ENCODE results near the gene ZNF576.
"Not testable (repeated sequence)": the region's sequence is repeated elsewhere in the genome, so short reads cannot be mapped to it uniquely, and the experiment has no call there.

Gene ZNF576

GRCh38 chr19:43582495-43582894 lies 13.9 kb upstream of the ZNF576 start:
- DNase-seq (ENCODE audit: extremely low spot score), result no peak
- CTCF ChIA-PET, result interaction anchor here (1.2 kb wide), 1 partner anchor 12 kb away, joined by 6 read pairs; no protein-coding TSS in a partner anchor
- no peak for TF ChIP-seq PKNOX1 (IDR thresholded peaks at IDR 0.05)
- TF ChIP-seq ARNT (IDR thresholded peaks at IDR 0.05), result no peak
- TF ChIP-seq HDGF (IDR thresholded peaks at IDR 0.05; ENCODE audit: borderline replicate concordance), result no peak
- no peak for TF ChIP-seq FOXA1 (IDR thresholded peaks at IDR 0.05)
- TF ChIP-seq FOXM1 (IDR thresholded peaks at IDR 0.05; ENCODE audit: borderline replicate concordance), result no peak
- no peak for TF ChIP-seq SUZ12 (IDR thresholded peaks at IDR 0.05)
- no peak for TF ChIP-seq BHLHE40 (IDR thresholded peaks at IDR 0.05; ENCODE audit: borderline replicate concordance)
- POLR2A ChIA-PET, result no interaction called here

GRCh38 chr19:43584484-43584883 lies 11.9 kb upstream of the ZNF576 start:
- ChIA-PET POLR2A (no interaction called here), CTCF (interaction anchor here (1.3 kb wide), 1 partner anchor 10 kb away, joined by 6 read pairs; no protein-coding TSS in a partner anchor)
- TF ChIP-seq FOXA1 (IDR thresholded peaks at IDR 0.05) (no peak), ZNF384 (IDR thresholded peaks at IDR 0.05) (no peak), L3MBTL2 (conservative IDR thresholded peaks at IDR 0.05) (no peak), TARDBP (IDR thresholded peaks at IDR 0.05) (no peak), SUZ12 (IDR thresholded peaks at IDR 0.05) (no peak), HDGF (IDR thresholded peaks at IDR 0.05; ENCODE audit: borderline replicate concordance) (no peak), LEF1 (IDR thresholded peaks at IDR 0.05; ENCODE audit: borderline replicate concordance) (no peak), NFRKB (IDR thresholded peaks at IDR 0.05) (no peak), ARNT (IDR thresholded peaks at IDR 0.05) (no peak), CTBP1 (IDR thresholded peaks at IDR 0.05; ENCODE audit: borderline replicate concordance) (no peak), FOXK2 (IDR thresholded peaks at IDR 0.05) (no peak), ELF4 (IDR thresholded peaks at IDR 0.05) (no peak), PKNOX1 (IDR thresholded peaks at IDR 0.05) (no peak)
- DNase-seq (ENCODE audit: extremely low spot score), result no peak

- POLR2A ChIA-PET, result no interaction called here
- CTCF ChIA-PET, result interaction anchor here (0.6 kb wide), 1 partner anchor 68 kb away, joined by 3 read pairs; no protein-coding TSS in a partner anchor
- no peak for DNase-seq (ENCODE audit: extremely low spot score)
- TF ChIP-seq PKNOX1 (IDR thresholded peaks at IDR 0.05) (no peak), ZNF384 (IDR thresholded peaks at IDR 0.05) (no peak), SP1 (IDR thresholded peaks at IDR 0.05) (no peak)
These were observed 10.0 kb upstream of the ZNF576 start for GRCh38 chr19:43586346-43586745.

GRCh38 chr19:43587029-43587428 lies 9.4 kb upstream of the ZNF576 start:
- POLR2A ChIA-PET; DNase-seq (ENCODE audit: extremely low spot score): not testable (repeated sequence)
- CTCF ChIA-PET, result interaction anchor here (0.6 kb wide), 1 partner anchor 68 kb away, joined by 3 read pairs; no protein-coding TSS in a partner anchor

GRCh38 chr19:43589277-43589676 lies 7.1 kb upstream of the ZNF576 start:
- DNase-seq (ENCODE audit: extremely low spot score), result no peak
- no peak for TF ChIP-seq FOXA1 (IDR thresholded peaks at IDR 0.05)
- no peak for TF ChIP-seq FOXK2 (IDR thresholded peaks at IDR 0.05)
- TF ChIP-seq SUZ12 (IDR thresholded peaks at IDR 0.05), result no peak
- no peak for TF ChIP-seq ARNT (IDR thresholded peaks at IDR 0.05)
- no peak for TF ChIP-seq NFRKB (IDR thresholded peaks at IDR 0.05)
- CTCF ChIA-PET, result no interaction called here
- POLR2A ChIA-PET, result no interaction called here

GRCh38 chr19:43589678-43590077 lies 6.7 kb upstream of the ZNF576 start:
- TF ChIP-seq ZNF384 (IDR thresholded peaks at IDR 0.05) (no peak), CTBP1 (IDR thresholded peaks at IDR 0.05; ENCODE audit: borderline replicate concordance) (no peak), ELF4 (IDR thresholded peaks at IDR 0.05) (no peak), SUZ12 (IDR thresholded peaks at IDR 0.05) (no peak), FOXM1 (IDR thresholded peaks at IDR 0.05; ENCODE audit: borderline replicate concordance) (no peak), HDGF (IDR thresholded peaks at IDR 0.05; ENCODE audit: borderline replicate concordance) (no peak), FOXA1 (IDR thresholded peaks at IDR 0.05) (no peak)
- ChIA-PET POLR2A (no interaction called here), CTCF (no interaction called here)
- no peak for DNase-seq (ENCODE audit: extremely low spot score)

GRCh38 chr19:43591904-43592772 lies 4.3 kb upstream of the ZNF576 start:
- no peak for TF ChIP-seq ZNF384 (IDR thresholded peaks at IDR 0.05)
- no peak for TF ChIP-seq NFRKB (IDR thresholded peaks at IDR 0.05)
- no peak for TF ChIP-seq SP1 (IDR thresholded peaks at IDR 0.05)
- TF ChIP-seq SUZ12 (IDR thresholded peaks at IDR 0.05), result no peak
- TF ChIP-seq ELF4 (IDR thresholded peaks at IDR 0.05), result no peak
- no peak for TF ChIP-seq CTBP1 (IDR thresholded peaks at IDR 0.05; ENCODE audit: borderline replicate concordance)
- no peak for TF ChIP-seq FOXK2 (IDR thresholded peaks at IDR 0.05)
- TF ChIP-seq FOXA1 (IDR thresholded peaks at IDR 0.05), result no peak
- TF ChIP-seq BHLHE40 (IDR thresholded peaks at IDR 0.05; ENCODE audit: borderline replicate concordance), result no peak
- TF ChIP-seq LEF1 (IDR thresholded peaks at IDR 0.05; ENCODE audit: borderline replicate concordance), result no peak
- no peak for TF ChIP-seq PKNOX1 (IDR thresholded peaks at IDR 0.05)
- TF ChIP-seq L3MBTL2 (conservative IDR thresholded peaks at IDR 0.05), result no peak
- TF ChIP-seq HDGF (IDR thresholded peaks at IDR 0.05; ENCODE audit: borderline replicate concordance), result no peak
- no peak for TF ChIP-seq TARDBP (IDR thresholded peaks at IDR 0.05)
- no peak for TF ChIP-seq FOXM1 (IDR thresholded peaks at IDR 0.05; ENCODE audit: borderline replicate concordance)
- no peak for TF ChIP-seq ARNT (IDR thresholded peaks at IDR 0.05)
- no peak for DNase-seq (ENCODE audit: extremely low spot score)
- CTCF ChIA-PET, result no interaction called here
- POLR2A ChIA-PET, result interaction anchor here (1.8 kb wide), 1 partner anchor 17 kb away, joined by 4 read pairs; the partner anchor contains the start of gene XRCC1
